Large intestine (tissue), 3 donors: ENCODE measurements around the gene LAMA1. TPM values are rescaled to one million over a fixed set of nuclear protein-coding genes. Genes with fewer than 3 reads are reported as not detected.

Experiments
- DNase-seq, 2 donors: peaks; one replicate each; pipeline versions ENCODE4 v3.0.0 to v3.0.0-alpha.2; 2013
- H3K27ac ChIP-seq: one replicate; pipeline ENCODE4 v1.5.1; 2013; ENCODE audit warnings: low read length
- H3K27me3 ChIP-seq: 2 replicates; pipeline ENCODE4 v1.6.1; 2013; ENCODE audit warnings: low read length; ENCODE audit not compliant: control insufficient read depth, insufficient read depth
- H3K36me3 ChIP-seq: 2 replicates; pipeline ENCODE4 v1.6.1; 2013; ENCODE audit warnings: low read length; ENCODE audit not compliant: control insufficient read depth, insufficient read depth
- H3K4me1 ChIP-seq: one replicate; pipeline ENCODE4 v1.6.1; 2013; ENCODE audit warnings: low read length; ENCODE audit not compliant: control insufficient read depth, insufficient read depth
- H3K4me3 ChIP-seq: one replicate; pipeline ENCODE4 v1.5.1; 2013; ENCODE audit warnings: low read length
- H3K9me3 ChIP-seq: one replicate; pipeline ENCODE4 v1.6.1; 2013; ENCODE audit warnings: mild to moderate bottlenecking, low read depth, low read length, moderate library complexity; ENCODE audit not compliant: control insufficient read depth
- WGBS: methylation state at CpG from one replicate; pipeline ENCODE4 v1.1.5; 2013; ENCODE audit warnings: low lambda C conversion rate; ENCODE audit not compliant: insufficient coverage; 5-methylcytosine and 5-hydroxymethylcytosine counted together
- polyA plus RNA-seq: library from polyadenylated mRNA; unstranded; fragments of 120-200 nt; gene quantifications from one replicate; pipeline ENCODE4 v1.2.1, GENCODE V29; 2013

LAMA1 gene
- polyA plus RNA-seq, 1 donor = 2.3 TPM

DNA sequence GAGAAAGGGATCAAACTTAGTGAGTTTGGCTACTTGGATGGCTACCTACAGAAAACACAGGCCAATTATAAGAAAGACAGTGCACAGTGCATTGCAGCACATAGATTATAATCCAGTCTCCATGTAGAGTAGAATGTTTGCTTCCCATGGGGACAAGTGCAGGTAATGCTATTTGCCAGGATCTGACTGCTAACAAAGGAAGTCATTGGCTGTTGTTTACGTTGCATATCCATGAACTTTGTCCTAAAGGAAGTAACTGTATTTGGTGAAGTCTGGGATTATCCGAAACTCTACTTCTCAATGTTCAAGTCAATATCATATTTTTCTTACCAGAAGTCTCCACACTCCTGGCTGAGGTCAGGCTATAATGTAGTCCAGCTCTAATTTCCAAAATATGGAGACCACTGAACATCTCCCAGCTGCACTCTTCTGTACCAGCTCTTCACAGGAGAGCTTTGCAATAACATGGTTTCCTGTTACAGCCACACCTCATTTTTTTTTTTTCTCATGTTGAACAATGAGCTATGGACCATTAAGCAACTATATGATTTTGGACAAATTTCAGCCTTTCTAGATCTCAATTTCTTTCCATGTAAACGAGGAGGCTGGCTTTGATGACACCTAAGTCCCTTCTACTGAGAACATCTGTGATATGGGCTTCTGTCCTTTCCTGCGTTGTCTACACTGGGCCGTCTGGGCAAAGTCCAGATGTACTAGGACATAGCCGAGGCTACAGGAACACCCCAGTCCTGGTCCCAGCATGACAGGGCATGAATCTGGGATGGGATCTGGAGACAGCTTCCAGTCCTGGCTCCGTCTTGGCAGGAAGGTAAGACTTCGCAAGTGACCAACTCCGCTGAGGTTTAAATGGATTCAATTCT lies 154.8 kb downstream of the LAMA1 start:
- Histone ChIP-seq H3K27ac (no peak overlapping the region), H3K4me3 (no peak overlapping the region), H3K4me1 (no peaks in the 10 kb centered on the region), H3K27me3 (no peaks in the 10 kb centered on the region), H3K36me3 (no peaks in the 10 kb centered on the region), H3K9me3 (no peaks in the 10 kb centered on the region)
- WGBS = no CpG with 5 or more reads among the region's 9 CpGs
- peak in 1 of 2 donors; percentile 45 for DNase-seq

GRCh38 chr18:6961331-6961730 lies 156.3 kb downstream of the LAMA1 start:
- Histone ChIP-seq H3K4me3 (no peak overlapping the region), H3K4me1 (no peaks in the 10 kb centered on the region), H3K27ac (no peak overlapping the region), H3K36me3 (no peaks in the 10 kb centered on the region), H3K27me3 (no peaks in the 10 kb centered on the region), H3K9me3 (no peaks in the 10 kb centered on the region)
- no CpG with 5 or more reads among the region's 9 CpGs for WGBS
- DNase-seq = no peak

- Histone ChIP-seq H3K36me3 (no peaks in the 10 kb centered on the region), H3K27me3 (no peaks in the 10 kb centered on the region), H3K4me1 (no peaks in the 10 kb centered on the region), H3K9me3 (no peaks in the 10 kb centered on the region), H3K27ac (no peak overlapping the region), H3K4me3 (no peak overlapping the region)
- no peak for DNase-seq
- no CpG with 5 or more reads among the region's 2 CpGs for WGBS
Observed at GRCh38 chr18:6960656-6961055, 156.9 kb downstream of the LAMA1 start.

DNA sequence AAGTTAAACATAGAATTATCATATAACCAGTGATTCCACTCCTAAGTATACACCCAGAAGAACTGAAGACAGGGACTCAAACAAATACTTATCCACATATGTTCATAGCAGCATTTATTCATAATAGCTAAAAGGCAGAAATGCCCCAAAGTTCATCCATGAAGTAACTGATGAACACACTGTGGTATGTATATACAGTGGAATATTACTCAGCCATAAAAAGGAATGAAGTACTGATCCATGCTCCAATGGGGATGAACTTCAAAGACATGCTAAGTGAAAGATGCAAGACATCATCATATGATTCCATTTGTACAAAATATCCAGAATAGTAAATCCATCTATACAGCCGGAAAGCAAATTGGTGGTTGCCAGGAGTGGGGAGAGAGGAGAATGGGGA lies 157.5 kb downstream of the LAMA1 start:
- no CpG with 5 or more reads among the region's 1 CpG for WGBS
- Histone ChIP-seq H3K36me3 (no peaks in the 10 kb centered on the region), H3K27ac (no peak overlapping the region), H3K27me3 (no peaks in the 10 kb centered on the region), H3K4me3 (no peak overlapping the region), H3K9me3 (no peaks in the 10 kb centered on the region), H3K4me1 (no peaks in the 10 kb centered on the region)
- DNase-seq = no peak

GRCh38 chr18:6959110-6959509 lies 158.5 kb downstream of the LAMA1 start:
- no peaks in the 10 kb centered on the region for H3K36me3 ChIP-seq
- no peaks in the 10 kb centered on the region for H3K4me1 ChIP-seq
- no peaks in the 10 kb centered on the region for H3K9me3 ChIP-seq
- no peaks in the 10 kb centered on the region for H3K27me3 ChIP-seq
- H3K27ac ChIP-seq = no peak overlapping the region
- no CpG with 5 or more reads among the region's 12 CpGs for WGBS
- no peak for DNase-seq
- no peak overlapping the region for H3K4me3 ChIP-seq

DNA sequence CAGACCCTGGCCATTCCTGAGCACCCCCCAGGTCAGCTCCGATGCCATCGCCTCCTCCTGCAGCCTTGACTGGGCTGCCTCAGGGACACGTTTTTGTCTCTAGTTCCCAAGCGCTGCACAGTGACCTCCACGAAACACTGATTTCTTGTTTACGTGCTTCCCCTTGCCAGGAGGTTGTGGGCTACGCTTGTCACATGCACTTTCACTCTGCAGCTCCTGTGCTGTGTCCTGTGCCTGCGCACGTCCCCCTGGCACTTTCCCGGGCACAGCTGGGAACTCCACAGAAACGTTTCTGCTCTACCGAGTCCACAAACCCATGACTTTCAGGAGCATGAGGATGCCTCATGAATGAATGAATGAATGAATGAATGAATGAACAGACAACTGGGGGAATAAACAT lies 160.6 kb downstream of the LAMA1 start:
- DNase-seq = no peak
- no peaks in the 10 kb centered on the region for H3K4me1 ChIP-seq
- H3K9me3 ChIP-seq = no peaks in the 10 kb centered on the region
- WGBS = 90% methylated on average over 2 of the region's 12 CpGs
- no peak overlapping the region for H3K4me3 ChIP-seq
- no peak overlapping the region for H3K27ac ChIP-seq
- H3K27me3 ChIP-seq = no peaks in the 10 kb centered on the region
- no peaks in the 10 kb centered on the region for H3K36me3 ChIP-seq

- Histone ChIP-seq H3K27ac (no peak overlapping the region), H3K27me3 (no peaks in the 10 kb centered on the region)
- WGBS = no CpG with 5 or more reads among the region's 5 CpGs
Observed at GRCh38 chr18:6956495-6956894, 161.1 kb downstream of the LAMA1 start.

GRCh38 chr18:6955304-6955703 lies 162.3 kb downstream of the LAMA1 start:
- H3K27me3 ChIP-seq = no peaks in the 10 kb centered on the region
- H3K9me3 ChIP-seq = no peaks in the 10 kb centered on the region
- no peaks in the 10 kb centered on the region for H3K36me3 ChIP-seq
- no peak for DNase-seq
- WGBS = no CpG with 5 or more reads among the region's 18 CpGs
- H3K4me3 ChIP-seq = no peak overlapping the region
- H3K27ac ChIP-seq = no peak overlapping the region
- peaks cover 5% of the 10 kb centered on the region for H3K4me1 ChIP-seq

More at GRCh38 chr18:6956495-6956894, 161.1 kb downstream of the LAMA1 start:
- no peak for DNase-seq
- no peaks in the 10 kb centered on the region for H3K36me3 ChIP-seq
- no peaks in the 10 kb centered on the region for H3K4me1 ChIP-seq
- no peaks in the 10 kb centered on the region for H3K9me3 ChIP-seq
- no peak overlapping the region for H3K4me3 ChIP-seq

DNA sequence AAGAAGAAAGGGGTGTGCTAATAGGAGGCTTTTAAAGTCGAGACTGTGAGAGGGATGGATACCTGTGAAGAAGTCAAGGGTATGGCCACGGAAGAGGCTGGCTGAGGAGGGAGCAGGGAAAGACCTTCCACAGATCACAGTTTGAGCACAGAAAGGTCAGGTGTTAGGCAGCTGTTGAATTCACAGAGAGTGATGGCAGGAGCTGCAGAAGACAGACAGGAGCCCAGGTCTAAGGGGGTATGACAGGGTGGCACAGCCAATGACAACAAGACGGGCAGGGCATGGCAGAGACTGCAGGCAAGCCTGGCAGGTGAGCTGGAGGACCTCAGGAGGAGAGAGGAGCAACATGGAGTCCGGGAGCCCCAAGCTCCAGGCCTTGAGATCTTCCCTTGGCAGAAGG lies 163.1 kb downstream of the LAMA1 start:
- 100% methylated on average over 1 of the region's 4 CpGs for WGBS
- Histone ChIP-seq H3K4me1 (peaks cover 12% of the 10 kb centered on the region), H3K9me3 (no peaks in the 10 kb centered on the region), H3K27me3 (no peaks in the 10 kb centered on the region), H3K27ac (no peak overlapping the region), H3K4me3 (no peak overlapping the region), H3K36me3 (no peaks in the 10 kb centered on the region)
- DNase-seq = no peak

- Histone ChIP-seq H3K4me1 (peaks cover 37% of the 10 kb centered on the region), H3K36me3 (no peaks in the 10 kb centered on the region), H3K4me3 (no peak overlapping the region), H3K9me3 (no peaks in the 10 kb centered on the region), H3K27me3 (no peaks in the 10 kb centered on the region), H3K27ac (no peak overlapping the region)
- no peak for DNase-seq
- 100% methylated on average over 1 of the region's 17 CpGs for WGBS
Observed at GRCh38 chr18:6951336-6952090, 166.1 kb downstream of the LAMA1 start.
